IMR-90 (cell line): ENCODE data around the gene YBX1. TPM values are rescaled to one million over a fixed set of nuclear protein-coding genes. Genes with fewer than 3 reads are reported as not detected.

Experiments
- ATAC-seq: fragments of 200-7000 bp; cut with Tn5 transposase; 2 replicates; pipeline ENCODE4 v1.9.1; 2020; ENCODE audit warnings: low read depth, mild to moderate bottlenecking, moderate library complexity
- BruUV-seq: library from RNA; stranded (reverse); fragments of 400-500 nt; replicated peaks from 2 replicates; lab custom pipeline; 2021; lab: Mats Ljungman, UMichigan
- CTCF ChIA-PET: fragments of 300-600 bp; formaldehyde crosslinking; extraction: SDS; loops from one replicate; lab custom pipeline; 2021; ENCODE audit warnings: antibody characterized with exemption; lab: Yijun Ruan, JAX
- POLR2A ChIA-PET: fragments of 300-600 bp; sonication (Branson Sonifier 250); formaldehyde crosslinking; loops from one replicate; lab custom pipeline; 2022; ENCODE audit warnings: antibody characterized with exemption; ENCODE audit not compliant: unreplicated experiment; lab: Charles Lee
- DNase-seq: peaks from one replicate; pipeline ENCODE4 v3.0.0; 2013
- H2AFZ ChIP-seq: replicated peaks from 2 replicates; pipeline ENCODE3; 2013; ENCODE audit warnings: low read length, mild to moderate bottlenecking; ENCODE audit not compliant: poor library complexity
- H2AK5ac ChIP-seq: 2 replicates; pipeline ENCODE4 v1.6.1; 2013; ENCODE audit warnings: low read depth, low read length, inconsistent platforms
- H2AK9ac ChIP-seq: replicated peaks from 2 replicates; pipeline ENCODE3; 2013; ENCODE audit warnings: mild to moderate bottlenecking, low read depth, low read length, moderate library complexity; ENCODE audit not compliant: poor library complexity
- H2BK120ac ChIP-seq: 2 replicates; pipeline ENCODE4 v1.6.1; 2013; ENCODE audit warnings: low read depth, low read length, inconsistent platforms
- H2BK15ac ChIP-seq: 3 replicates; pipeline ENCODE4 v1.6.1; 2013; ENCODE audit warnings: low read depth, low read length, inconsistent platforms
- H2BK20ac ChIP-seq: 2 replicates; pipeline ENCODE4 v1.6.1; 2013; ENCODE audit warnings: low read depth, mild to moderate bottlenecking, inconsistent platforms, low read length, moderate library complexity
- H2BK5ac ChIP-seq: 2 replicates; pipeline ENCODE4 v1.6.1; 2013; ENCODE audit warnings: mild to moderate bottlenecking, low read depth, low read length, inconsistent platforms; ENCODE audit not compliant: poor library complexity, severe bottlenecking
- H3K14ac ChIP-seq: replicated peaks from 2 replicates; pipeline ENCODE4 v1.6.1; 2013; ENCODE audit warnings: low read depth, low read length, inconsistent platforms
- H3K18ac ChIP-seq: 2 replicates; pipeline ENCODE4 v1.6.1; 2013; ENCODE audit warnings: low read depth, low read length, control low read depth
- H3K23ac ChIP-seq: 2 replicates; pipeline ENCODE4 v1.6.1; 2013; ENCODE audit warnings: low read depth, low read length, inconsistent platforms
- H3K27ac ChIP-seq: 2 replicates; pipeline ENCODE4 v1.5.1; 2013; ENCODE audit warnings: mild to moderate bottlenecking, control low read depth, low read length; ENCODE audit not compliant: insufficient read depth
- H3K27me3 ChIP-seq: 2 replicates; pipeline ENCODE4 v1.6.1; 2013; ENCODE audit warnings: low read length; ENCODE audit not compliant: control insufficient read depth, insufficient read depth
- H3K36me3 ChIP-seq: 2 replicates; pipeline ENCODE4 v1.6.1; 2013; ENCODE audit warnings: low read length, mixed read lengths; ENCODE audit not compliant: control insufficient read depth, insufficient read depth
- H3K4ac ChIP-seq: 2 replicates; pipeline ENCODE4 v1.6.1; 2013; ENCODE audit warnings: low read depth, low read length, inconsistent platforms
- H3K4me1 ChIP-seq: 2 replicates; pipeline ENCODE4 v1.6.1; 2013; ENCODE audit warnings: low read length, mixed read lengths; ENCODE audit not compliant: control insufficient read depth, insufficient read depth
- H3K4me2 ChIP-seq: 2 replicates; pipeline ENCODE4 v1.6.1; 2013; ENCODE audit warnings: low read depth, mild to moderate bottlenecking, control low read depth, low read length, moderate library complexity
- H3K4me3 ChIP-seq: 2 replicates; pipeline ENCODE4 v1.5.1; 2013; ENCODE audit warnings: low read depth, mild to moderate bottlenecking, control low read depth, low read length, moderate library complexity; ENCODE audit not compliant: insufficient read depth
- H3K56ac ChIP-seq: 2 replicates; pipeline ENCODE4 v1.6.1; 2013; ENCODE audit warnings: low read length, inconsistent platforms; ENCODE audit not compliant: insufficient read depth; ENCODE audit errors: extremely low read depth
- H3K79me1 ChIP-seq, 2 experiments: 2 replicates each; pipeline ENCODE4 v1.6.1; 2013; ENCODE audit warnings: low read length in 2 of 2, inconsistent platforms in 1 of 2, low read depth in 1 of 2
- H3K9ac ChIP-seq: 2 replicates; pipeline ENCODE4 v1.6.1; 2013; ENCODE audit warnings: low read depth, low read length, control low read depth
- H3K9me1 ChIP-seq: 2 replicates; pipeline ENCODE4 v1.6.1; 2013; ENCODE audit warnings: low read length, inconsistent platforms; ENCODE audit not compliant: insufficient read depth
- H3K9me3 ChIP-seq: 2 replicates; pipeline ENCODE4 v1.6.1; 2013; ENCODE audit warnings: low read length; ENCODE audit not compliant: control insufficient read depth, insufficient read depth
- H4K20me1 ChIP-seq: 2 replicates; pipeline ENCODE4 v1.6.1; 2013; ENCODE audit warnings: low read length, inconsistent platforms; ENCODE audit not compliant: insufficient read depth
- H4K5ac ChIP-seq: 2 replicates; pipeline ENCODE4 v1.6.1; 2013; ENCODE audit warnings: mild to moderate bottlenecking, low read depth, low read length, control low read depth
- H4K8ac ChIP-seq, 2 experiments: 2 replicates each; pipeline ENCODE4 v1.6.1; 2013; ENCODE audit warnings: low read depth in 2 of 2, low read length in 2 of 2, control low read depth in 1 of 2, inconsistent platforms in 1 of 2
- H4K91ac ChIP-seq: 2 replicates; pipeline ENCODE4 v1.6.1; 2013; ENCODE audit warnings: low read depth, low read length, inconsistent platforms; ENCODE audit not compliant: insufficient read depth
- BHLHE40 ChIP-seq: fragments of 150-350 bp; IDR thresholded peaks from 2 replicates; pipeline ENCODE4 v1.6.1; 2016; ENCODE audit warnings: mild to moderate bottlenecking, low read depth, low read length
- CHD1 ChIP-seq: IDR thresholded peaks from 2 replicates; pipeline ENCODE4 v1.6.1; 2012; ENCODE audit warnings: low read depth, low read length, improper control_type of control experiment
- FOS ChIP-seq: fragments of 150-350 bp; IDR thresholded peaks from 2 replicates; pipeline ENCODE4 v1.6.1; 2016; ENCODE audit warnings: low read depth, low read length
- MAFK ChIP-seq: IDR thresholded peaks from 2 replicates; pipeline ENCODE4 v1.6.1; 2012; ENCODE audit warnings: low read depth, low read length, improper control_type of control experiment
- MAZ ChIP-seq: IDR thresholded peaks from 2 replicates; pipeline ENCODE4 v1.6.1; 2012; ENCODE audit warnings: low read depth, mild to moderate bottlenecking, low read length, improper control_type of control experiment, moderate library complexity, borderline replicate concordance
- MXI1 ChIP-seq: IDR thresholded peaks from 2 replicates; pipeline ENCODE4 v1.6.1; 2012; ENCODE audit warnings: low read depth, mild to moderate bottlenecking, low read length, moderate library complexity, borderline replicate concordance
- NFE2L2 ChIP-seq: fragments of 150-350 bp; IDR thresholded peaks from 2 replicates; pipeline ENCODE4 v1.6.1; 2016; ENCODE audit warnings: low read depth, mild to moderate bottlenecking, low read length
- POLR2A ChIP-seq: IDR thresholded peaks from 2 replicates; pipeline ENCODE4 v1.6.1; 2012; ENCODE audit warnings: mild to moderate bottlenecking, low read depth, low read length
- RAD21 ChIP-seq: IDR thresholded peaks from 2 replicates; pipeline ENCODE4 v1.6.1; 2012; ENCODE audit warnings: low read length, improper control_type of control experiment
- RCOR1 ChIP-seq: IDR thresholded peaks from 2 replicates; pipeline ENCODE4 v1.6.1; 2012; ENCODE audit warnings: mild to moderate bottlenecking, low read length, improper control_type of control experiment; ENCODE audit not compliant: insufficient replicate concordance
- RFX5 ChIP-seq: IDR thresholded peaks from 2 replicates; pipeline ENCODE4 v1.8.0; 2012; ENCODE audit warnings: low read depth, mild to moderate bottlenecking, low read length, moderate library complexity
- dilution Hi-C: fragments of 300-500 bp; cut with HindIII; formaldehyde crosslinking; loops from one replicate; pipeline ENCODE4 v1.14.3; 2018; ENCODE audit warnings: low sequenced_read_pairs; ENCODE audit not compliant: unreplicated experiment
- in situ Hi-C: fragments of 300-500 bp; cut with MboI; formaldehyde crosslinking; loops from 3 replicates; pipeline ENCODE4 v1.14.3; 2019; ENCODE audit warnings: low sequenced_read_pairs, inconsistent platforms, mixed read lengths
- intact Hi-C: fragments of 100-400 bp; cut with micrococcal nuclease; formaldehyde crosslinking; loops from 2 replicates; pipeline ENCODE4 v1.10.0; 2022
- polyA plus RNA-seq, 3 experiments: library from polyadenylated mRNA; depleted of rRNA; stranded (reverse); fragments of >200 nt; gene quantifications; 2 replicates each; pipeline ENCODE4 v1.2.3, GENCODE V29; 2012; ENCODE audit warnings: low replicate concordance in 1 of 3
- total RNA-seq: library from RNA; depleted of rRNA; stranded (reverse); fragments of >200 nt; gene quantifications from 2 replicates; pipeline ENCODE4 v1.2.3, GENCODE V29; 2012
- TF ChIP-seq, protein P1 (sequence below): conservative IDR thresholded peaks from 2 replicates; pipeline ENCODE4 v1.5.1; 2012; ENCODE audit warnings: mild to moderate bottlenecking, low read depth, low read length, improper control_type of control experiment
- TF ChIP-seq, protein P2 (sequence below): fragments of 150-350 bp; IDR thresholded peaks from 2 replicates; pipeline ENCODE4 v1.6.1; 2016; ENCODE audit warnings: low read depth, mild to moderate bottlenecking, low read length, moderate library complexity, borderline replicate concordance

The YBX1 gene
- total and polyA plus RNA-seq, 2 of the 4 experiments (the other 2 are of a cell fraction), result 605 to 843 TPM

GRCh38 chr1:42681741-42682483 is at the start of gene YBX1 (continued):
- TF ChIP-seq, protein P1, sequence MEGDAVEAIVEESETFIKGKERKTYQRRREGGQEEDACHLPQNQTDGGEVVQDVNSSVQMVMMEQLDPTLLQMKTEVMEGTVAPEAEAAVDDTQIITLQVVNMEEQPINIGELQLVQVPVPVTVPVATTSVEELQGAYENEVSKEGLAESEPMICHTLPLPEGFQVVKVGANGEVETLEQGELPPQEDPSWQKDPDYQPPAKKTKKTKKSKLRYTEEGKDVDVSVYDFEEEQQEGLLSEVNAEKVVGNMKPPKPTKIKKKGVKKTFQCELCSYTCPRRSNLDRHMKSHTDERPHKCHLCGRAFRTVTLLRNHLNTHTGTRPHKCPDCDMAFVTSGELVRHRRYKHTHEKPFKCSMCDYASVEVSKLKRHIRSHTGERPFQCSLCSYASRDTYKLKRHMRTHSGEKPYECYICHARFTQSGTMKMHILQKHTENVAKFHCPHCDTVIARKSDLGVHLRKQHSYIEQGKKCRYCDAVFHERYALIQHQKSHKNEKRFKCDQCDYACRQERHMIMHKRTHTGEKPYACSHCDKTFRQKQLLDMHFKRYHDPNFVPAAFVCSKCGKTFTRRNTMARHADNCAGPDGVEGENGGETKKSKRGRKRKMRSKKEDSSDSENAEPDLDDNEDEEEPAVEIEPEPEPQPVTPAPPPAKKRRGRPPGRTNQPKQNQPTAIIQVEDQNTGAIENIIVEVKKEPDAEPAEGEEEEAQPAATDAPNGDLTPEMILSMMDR, result no peak
- TF ChIP-seq MAFK, result no peak
- TF ChIP-seq MAZ, result no peak

- Histone ChIP-seq H3K36me3 (no peaks in the 10 kb centered on the region), H2BK20ac (no peak overlapping the region), H3K27ac (no peak overlapping the region), H3K4me1 (no peaks in the 10 kb centered on the region), H3K4ac (no peak overlapping the region), H3K23ac (no peak overlapping the region), H3K79me1 (no peaks in the 10 kb centered on the region), H3K4me2 (no peak overlapping the region), H2AK5ac (no peak overlapping the region), H2BK120ac (no peak overlapping the region), H2BK15ac (no peak overlapping the region), H4K5ac (no peak overlapping the region), H3K9ac (no peak overlapping the region), H4K8ac (no peak overlapping the region), H2AFZ (no peak overlapping the region), H3K14ac (no peak overlapping the region), H3K18ac (no peak overlapping the region), H4K20me1 (no peaks in the 10 kb centered on the region), H3K9me1 (no peaks in the 10 kb centered on the region), H2BK5ac (no peak overlapping the region), H3K4me3 (no peak overlapping the region), H4K91ac (no peak overlapping the region), H2AK9ac (no peak overlapping the region), H3K9me3 (no peaks in the 10 kb centered on the region), H3K27me3 (peaks cover 5% of the 10 kb centered on the region; the same call in 1 of the 2 replicates), H3K56ac (no peak overlapping the region)
- ChIA-PET CTCF (interaction anchor here (1.1 kb wide), 1 partner anchor 466 kb away, joined by 3 read pairs; no protein-coding TSS in a partner anchor), POLR2A (interaction anchor here (0.6 kb wide), 1 partner anchor 9 kb away, joined by 12 read pairs; no protein-coding TSS in a partner anchor)
- BruUV-seq, result no TSS peak
- no peak for ATAC-seq
- intact Hi-C loops (no loop called here), dilution Hi-C loops (no loop called here), in situ Hi-C loops (no loop called here)
- DNase-seq, result peak; percentile 8
- no peak for TF ChIP-seq RCOR1
- TF ChIP-seq MAZ, result no peak
- TF ChIP-seq RAD21, result no peak
- no peak for TF ChIP-seq BHLHE40
- TF ChIP-seq POLR2A, result no peak
- TF ChIP-seq, protein P2, sequence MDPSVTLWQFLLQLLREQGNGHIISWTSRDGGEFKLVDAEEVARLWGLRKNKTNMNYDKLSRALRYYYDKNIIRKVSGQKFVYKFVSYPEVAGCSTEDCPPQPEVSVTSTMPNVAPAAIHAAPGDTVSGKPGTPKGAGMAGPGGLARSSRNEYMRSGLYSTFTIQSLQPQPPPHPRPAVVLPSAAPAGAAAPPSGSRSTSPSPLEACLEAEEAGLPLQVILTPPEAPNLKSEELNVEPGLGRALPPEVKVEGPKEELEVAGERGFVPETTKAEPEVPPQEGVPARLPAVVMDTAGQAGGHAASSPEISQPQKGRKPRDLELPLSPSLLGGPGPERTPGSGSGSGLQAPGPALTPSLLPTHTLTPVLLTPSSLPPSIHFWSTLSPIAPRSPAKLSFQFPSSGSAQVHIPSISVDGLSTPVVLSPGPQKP, result no peak
- no peak for TF ChIP-seq FOS
- no peak for TF ChIP-seq CHD1
- TF ChIP-seq MXI1, result no peak
- TF ChIP-seq NFE2L2, result no peak
- TF ChIP-seq RFX5, result no peak
Measured at GRCh38 chr1:42639116-42639515, 43.1 kb upstream of the YBX1 start.
